Endodermal cell (in vitro differentiated cells): ENCODE results near the gene DOCK2. TPM values are rescaled to one million over a fixed set of nuclear protein-coding genes. Genes with fewer than 3 reads are reported as not detected.
A peak's percentile ranks its signal among the peaks of the same experiment; 100 is the strongest.

Experiments
- DNase-seq: peaks from one replicate; pipeline ENCODE4 v3.0.0-alpha.2; 2017
- H3K27ac ChIP-seq: 2 replicates; pipeline ENCODE4 v1.5.1; 2013; ENCODE audit warnings: mild to moderate bottlenecking, low read depth, low read length, moderate library complexity
- H3K27me3 ChIP-seq: 2 replicates; pipeline ENCODE4 v1.6.1; 2013; ENCODE audit warnings: mild to moderate bottlenecking, low read length, moderate library complexity; ENCODE audit not compliant: insufficient read depth, control insufficient read depth, poor library complexity, severe bottlenecking
- H3K36me3 ChIP-seq: 2 replicates; pipeline ENCODE4 v1.7.0; 2013; ENCODE audit warnings: mild to moderate bottlenecking, low read length, moderate library complexity; ENCODE audit not compliant: control insufficient read depth, insufficient read depth
- H3K4me1 ChIP-seq: one replicate; pipeline ENCODE4 v1.7.0; 2013; ENCODE audit warnings: low read length; ENCODE audit not compliant: control insufficient read depth, insufficient read depth
- H3K4me3 ChIP-seq: 2 replicates; pipeline ENCODE4 v1.5.1; 2013; ENCODE audit warnings: mild to moderate bottlenecking, low read length, moderate library complexity
- H3K9ac ChIP-seq: 2 replicates; pipeline ENCODE4 v1.6.1; 2013; ENCODE audit warnings: mild to moderate bottlenecking, low read length, moderate library complexity; ENCODE audit not compliant: poor library complexity, severe bottlenecking; ENCODE audit errors: extremely low read depth
- H3K9me3 ChIP-seq: 2 replicates; pipeline ENCODE4 v1.6.1; 2013; ENCODE audit warnings: mild to moderate bottlenecking, low read length, moderate library complexity; ENCODE audit not compliant: control insufficient read depth
- H3K27ac Mint-ChIP-seq: 2 replicates; pipeline ENCODE4 v1.8.0; 2020; ENCODE audit warnings: mixed read lengths
- H3K27me3 Mint-ChIP-seq: 2 replicates; pipeline ENCODE4 v1.8.0; 2021; ENCODE audit warnings: mild to moderate bottlenecking, mixed read lengths; ENCODE audit not compliant: insufficient read depth
- H3K36me3 Mint-ChIP-seq: 2 replicates; pipeline ENCODE4 v1.8.0; 2020; ENCODE audit warnings: low read depth, mixed read lengths
- H3K4me1 Mint-ChIP-seq: 2 replicates; pipeline ENCODE4 v1.8.0; 2020; ENCODE audit warnings: mixed read lengths
- H3K4me3 Mint-ChIP-seq: 2 replicates; pipeline ENCODE4 v1.8.0; 2020; ENCODE audit warnings: mild to moderate bottlenecking, moderate library complexity, mixed read lengths
- H3K9me3 Mint-ChIP-seq: 2 replicates; pipeline ENCODE4 v1.8.0; 2020; ENCODE audit warnings: mild to moderate bottlenecking, mixed read lengths
- WGBS, 2 experiments: methylation state at CpG; one replicate each; pipeline versions ENCODE4 v1.1.5 to v1.1.7; 2013; ENCODE audit warnings: missing lambda C conversion rate in 2 of 2, mixed read lengths in 1 of 2; ENCODE audit not compliant: insufficient coverage in 1 of 2, insufficient read length in 1 of 2; 5-methylcytosine and 5-hydroxymethylcytosine counted together
- total RNA-seq, 2 donors: library from RNA; stranded (reverse); fragmentation: NEBNext Ultra II Directional in 1 of 2; extraction: Animal tissue kit (Norgen Biotek cat#: 25700) in 1 of 2; gene quantifications; 2 replicates in 1 of 2; 3 replicates in 1 of 2; pipeline ENCODE4 v1.2.1, GENCODE V29; 2021
- TF ChIP-seq, protein P1 (sequence below): fragments of 200-600 bp; sonication (generic); conservative IDR thresholded peaks from 2 replicates; pipeline ENCODE4 v1.5.0; 2021; ENCODE audit warnings: antibody characterized with exemption, mild to moderate bottlenecking

DOCK2 gene
- total RNA-seq, 2 donors from 2014 or later: 2.6 to 3.9 TPM

- 89 to 93% methylated on average over 3 of the region's 3 CpGs for WGBS, 2 experiments
- Mint-ChIP-seq H3K36me3 (no peaks in the 10 kb centered on the region), H3K4me3 (no peak overlapping the region), H3K9me3 (no peaks in the 10 kb centered on the region), H3K27me3 (no peaks in the 10 kb centered on the region), H3K4me1 (peaks cover 9% of the 10 kb centered on the region), H3K27ac (no peak overlapping the region)
- Histone ChIP-seq H3K4me1 (no peaks in the 10 kb centered on the region), H3K27me3 (peaks cover 4% of the 10 kb centered on the region), H3K27ac (no peak overlapping the region), H3K4me3 (no peak overlapping the region), H3K9ac (no peak overlapping the region), H3K36me3 (no peaks in the 10 kb centered on the region), H3K9me3 (no peaks in the 10 kb centered on the region)
- DNase-seq: no peak
- TF ChIP-seq, protein P1, sequence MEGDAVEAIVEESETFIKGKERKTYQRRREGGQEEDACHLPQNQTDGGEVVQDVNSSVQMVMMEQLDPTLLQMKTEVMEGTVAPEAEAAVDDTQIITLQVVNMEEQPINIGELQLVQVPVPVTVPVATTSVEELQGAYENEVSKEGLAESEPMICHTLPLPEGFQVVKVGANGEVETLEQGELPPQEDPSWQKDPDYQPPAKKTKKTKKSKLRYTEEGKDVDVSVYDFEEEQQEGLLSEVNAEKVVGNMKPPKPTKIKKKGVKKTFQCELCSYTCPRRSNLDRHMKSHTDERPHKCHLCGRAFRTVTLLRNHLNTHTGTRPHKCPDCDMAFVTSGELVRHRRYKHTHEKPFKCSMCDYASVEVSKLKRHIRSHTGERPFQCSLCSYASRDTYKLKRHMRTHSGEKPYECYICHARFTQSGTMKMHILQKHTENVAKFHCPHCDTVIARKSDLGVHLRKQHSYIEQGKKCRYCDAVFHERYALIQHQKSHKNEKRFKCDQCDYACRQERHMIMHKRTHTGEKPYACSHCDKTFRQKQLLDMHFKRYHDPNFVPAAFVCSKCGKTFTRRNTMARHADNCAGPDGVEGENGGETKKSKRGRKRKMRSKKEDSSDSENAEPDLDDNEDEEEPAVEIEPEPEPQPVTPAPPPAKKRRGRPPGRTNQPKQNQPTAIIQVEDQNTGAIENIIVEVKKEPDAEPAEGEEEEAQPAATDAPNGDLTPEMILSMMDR: no peak
These were observed 60.9 kb downstream of the DOCK2 start for GRCh38 chr5:169697976-169698375.

- DNase-seq: no peak
- Histone ChIP-seq H3K27me3 (peaks cover 4% of the 10 kb centered on the region), H3K9me3 (no peaks in the 10 kb centered on the region), H3K27ac (no peak overlapping the region), H3K4me1 (peaks cover 8% of the 10 kb centered on the region), H3K36me3 (no peaks in the 10 kb centered on the region), H3K4me3 (no peak overlapping the region), H3K9ac (no peak overlapping the region)
- Mint-ChIP-seq H3K4me1 (peaks cover 19% of the 10 kb centered on the region), H3K27ac (no peak overlapping the region), H3K27me3 (no peaks in the 10 kb centered on the region), H3K36me3 (no peaks in the 10 kb centered on the region), H3K9me3 (no peaks in the 10 kb centered on the region), H3K4me3 (no peak overlapping the region)
- TF ChIP-seq, protein P1: no peak
- WGBS, 2 experiments: 94% methylated on average over 5 of the region's 5 CpGs
These were observed 63.5 kb downstream of the DOCK2 start for GRCh38 chr5:169700611-169701010.

GRCh38 chr5:169701910-169702451, 64.9 kb downstream of the DOCK2 start:
- Histone ChIP-seq H3K9me3 (no peaks in the 10 kb centered on the region), H3K27me3 (peaks cover 4% of the 10 kb centered on the region), H3K9ac (no peak overlapping the region), H3K36me3 (no peaks in the 10 kb centered on the region), H3K4me3 (no peak overlapping the region), H3K27ac (no peak overlapping the region), H3K4me1 (peaks cover 8% of the 10 kb centered on the region)
- Mint-ChIP-seq H3K27me3 (peaks cover 1% of the 10 kb centered on the region), H3K4me3 (no peak overlapping the region), H3K4me1 (peaks cover 19% of the 10 kb centered on the region), H3K36me3 (no peaks in the 10 kb centered on the region), H3K27ac (no peak overlapping the region), H3K9me3 (no peaks in the 10 kb centered on the region)
- WGBS, 2 experiments: 64 to 74% methylated on average over 6 to 8 of the region's 8 CpGs
- peak; percentile 55 for DNase-seq
- TF ChIP-seq, protein P1: peak; percentile 73
